Activated CD4-positive, alpha-beta T cell treated with anti-CD3 and anti-CD28 coated beads for 4 hours (primary cell): ENCODE data around the gene BCAP31.

Experiments used
- DNase-seq, 2 donors: peaks; one replicate each; pipeline ENCODE4 v3.0.0-alpha.2; 2020

BCAP31 gene

DNA sequence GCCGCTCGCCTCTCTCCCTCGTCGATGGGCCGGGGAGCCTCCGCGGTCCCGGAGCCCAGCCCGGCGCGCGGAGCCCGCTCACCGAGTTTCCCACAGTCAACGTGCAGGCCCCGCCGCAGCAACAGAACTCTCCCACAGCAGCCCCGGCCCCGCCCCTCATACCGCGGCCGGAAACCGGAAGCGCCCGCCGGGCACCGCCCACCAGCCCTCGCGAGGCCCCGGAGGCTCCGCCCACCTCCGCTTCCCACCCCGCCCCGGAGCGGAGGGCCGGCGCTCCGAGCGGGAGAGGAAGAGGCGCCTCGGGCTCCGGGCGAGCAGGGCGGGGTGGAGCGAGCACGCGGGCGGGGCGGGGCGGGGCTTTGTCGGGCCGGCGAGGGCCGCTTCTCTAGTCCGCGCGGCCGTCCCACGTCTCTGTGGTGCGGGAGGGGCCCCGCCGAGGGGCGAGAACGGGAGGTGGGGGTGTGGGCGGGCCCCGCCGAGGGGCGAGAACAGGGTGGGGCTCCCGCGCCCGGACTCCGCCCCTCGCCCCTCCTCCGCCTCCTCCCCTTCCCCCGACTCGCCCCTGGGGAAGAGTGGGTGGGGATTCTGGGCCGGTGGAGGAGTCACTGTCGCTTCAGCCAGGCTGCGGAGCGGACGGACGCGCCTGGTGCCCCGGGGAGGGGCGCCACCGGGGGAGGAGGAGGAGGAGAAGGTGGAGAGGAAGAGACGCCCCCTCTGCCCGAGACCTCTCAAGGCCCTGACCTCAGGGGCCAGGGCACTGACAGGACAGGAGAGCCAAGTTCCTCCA lies at the start of gene BCAP31, which contains the start of gene ABCD1:
TSS of gene BCAP31 (minus strand) at position 136 of the 787 bp plus-strand sequence. CDS start 1,143 bp downstream, outside the sequence.
TSS of gene ABCD1 (plus strand) at position 605 of the 787 bp plus-strand sequence. CDS start 411 bp downstream, outside the sequence.
- peak; percentile 84 to 87 for DNase-seq

DNA sequence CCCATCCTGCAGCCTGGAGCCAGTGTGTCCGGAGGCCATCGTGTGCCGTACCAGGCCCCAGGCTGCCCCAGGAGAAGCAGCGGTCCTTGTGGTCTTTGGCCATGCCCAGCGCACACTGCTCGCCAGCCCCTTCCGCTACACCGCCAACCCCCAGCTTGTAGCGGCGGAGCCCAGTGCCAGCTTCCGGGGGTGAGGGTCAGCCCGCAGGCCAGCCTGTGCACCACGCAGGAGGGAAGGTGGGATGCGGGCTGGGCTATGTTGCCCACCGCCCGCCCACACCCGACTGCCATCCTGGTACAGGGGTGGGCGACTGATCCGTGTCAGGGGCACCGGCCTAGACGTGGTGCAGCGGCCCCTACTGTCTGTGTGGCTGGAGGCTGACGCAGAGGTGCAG lies 49.0 kb upstream of the BCAP31 start:
- no peak for DNase-seq

DNA sequence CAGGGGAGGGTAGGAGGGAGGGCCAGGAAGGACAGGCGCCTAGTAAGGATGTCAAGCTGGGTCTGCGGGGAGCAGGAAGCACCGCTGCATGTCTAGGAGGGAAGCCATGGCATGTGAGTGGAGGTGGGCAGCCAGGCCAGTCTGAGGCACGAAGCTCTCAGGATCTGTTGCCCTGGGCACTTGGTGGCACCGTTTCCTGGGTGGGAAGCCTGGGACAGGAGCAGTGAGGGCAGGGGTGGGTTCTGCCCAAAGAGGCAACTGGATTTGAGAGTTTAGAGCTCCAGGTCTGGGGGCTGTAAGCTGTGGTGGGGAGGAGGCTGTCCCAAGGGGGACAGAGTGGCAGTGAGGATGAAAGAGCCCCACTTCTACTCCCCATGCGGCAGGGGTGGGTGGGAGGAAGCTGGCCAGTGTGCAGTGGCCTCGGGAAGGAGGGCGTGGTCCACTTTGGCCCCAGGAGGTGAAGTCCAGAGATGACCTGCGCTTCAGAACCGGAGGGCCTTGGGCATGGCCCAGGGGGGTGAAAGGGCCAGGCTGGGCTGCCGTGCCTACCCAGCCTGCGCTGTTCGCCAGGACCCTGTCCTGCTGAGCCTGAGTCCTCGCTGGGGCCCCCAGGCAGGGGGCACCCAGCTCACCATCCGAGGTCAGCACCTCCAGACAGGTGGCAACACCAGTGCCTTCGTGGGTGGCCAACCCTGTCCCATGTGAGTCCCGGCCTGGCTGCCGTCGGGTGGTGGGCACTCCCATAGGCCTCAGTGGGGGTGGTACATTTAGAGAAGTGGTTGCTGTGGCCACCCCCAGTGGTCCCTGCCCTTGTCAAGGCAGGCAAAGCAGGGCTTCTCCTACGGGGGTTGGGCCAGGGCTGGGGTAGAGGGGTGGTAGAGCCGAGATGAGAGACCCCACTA lies 48.4 kb upstream of the BCAP31 start:
- no peak for DNase-seq

DNA sequence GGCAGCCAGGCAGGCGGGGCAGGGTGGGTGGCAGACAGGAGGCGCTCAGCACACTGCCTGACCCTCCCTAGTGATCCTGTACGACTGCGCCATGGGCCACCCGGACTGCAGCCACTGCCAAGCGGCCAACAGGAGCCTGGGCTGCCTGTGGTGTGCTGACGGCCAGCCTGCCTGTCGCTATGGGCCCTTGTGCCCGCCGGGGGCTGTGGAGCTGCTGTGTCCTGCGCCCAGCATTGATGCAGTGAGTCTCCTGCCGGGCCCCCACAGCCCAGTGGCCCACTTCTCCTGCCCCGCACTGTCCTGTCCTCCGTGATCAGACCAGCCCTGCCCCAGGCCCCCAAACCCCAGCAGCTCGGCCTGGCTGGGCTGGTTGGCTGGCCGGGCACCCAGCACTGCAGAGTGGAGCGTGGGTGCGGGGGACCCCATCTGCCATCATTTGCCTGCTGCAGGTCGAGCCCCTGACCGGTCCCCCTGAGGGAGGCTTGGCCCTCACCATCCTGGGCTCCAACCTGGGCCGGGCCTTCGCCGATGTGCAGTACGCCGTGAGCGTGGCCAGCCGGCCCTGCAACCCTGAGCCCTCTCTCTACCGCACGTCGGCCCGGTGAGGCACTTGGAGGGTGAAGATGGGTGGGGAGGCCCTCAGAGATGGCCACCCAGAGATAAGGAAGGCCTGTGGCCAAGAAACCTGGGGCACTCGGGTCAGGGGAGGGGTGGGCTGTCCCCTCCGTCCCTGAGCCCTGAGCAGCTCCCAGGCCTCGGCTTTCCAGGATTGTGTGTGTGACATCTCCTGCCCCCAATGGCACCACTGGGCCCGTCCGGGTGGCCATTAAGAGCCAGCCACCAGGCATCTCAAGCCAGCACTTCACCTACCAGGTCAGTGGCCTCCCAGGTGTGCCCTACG lies 47.5 kb upstream of the BCAP31 start:
- no peak for DNase-seq

DNA sequence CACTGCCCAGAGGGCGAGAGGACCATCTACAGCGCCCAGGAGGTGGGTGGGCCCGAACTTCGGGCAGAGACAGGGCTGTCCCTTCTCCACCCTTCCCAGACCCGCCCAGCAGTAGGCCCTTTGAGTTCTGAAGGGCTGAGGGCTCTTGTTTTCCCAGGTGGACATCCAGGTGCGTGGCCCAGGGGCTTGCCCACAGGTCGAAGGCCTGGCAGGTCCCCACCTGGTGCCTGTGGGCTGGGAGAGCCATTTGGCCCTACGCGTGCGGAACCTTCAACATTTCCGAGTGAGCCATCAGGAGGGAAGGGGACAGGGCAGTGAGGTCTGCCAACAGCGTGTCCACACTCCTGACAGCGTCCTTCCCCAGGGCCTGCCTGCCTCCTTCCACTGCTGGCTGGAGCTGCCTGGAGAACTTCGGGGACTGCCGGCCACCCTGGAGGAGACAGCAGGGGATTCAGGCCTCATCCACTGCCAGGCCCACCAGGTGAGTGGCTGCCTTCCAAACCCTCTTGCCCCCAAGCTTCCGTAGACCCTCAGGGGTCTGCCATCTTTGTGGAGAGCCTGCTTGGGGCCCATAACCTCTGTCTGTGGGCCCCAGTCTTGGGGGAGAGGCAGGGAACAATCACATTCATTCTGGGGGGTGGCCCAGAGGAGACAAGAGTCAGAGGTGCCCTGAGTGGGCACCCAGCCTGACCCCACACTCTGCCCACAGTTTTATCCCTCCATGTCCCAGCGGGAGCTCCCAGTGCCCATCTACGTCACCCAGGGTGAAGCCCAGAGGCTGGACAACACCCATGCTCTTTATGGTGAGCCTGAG lies 46.6 kb upstream of the BCAP31 start:
- DNase-seq = no peak

DNA sequence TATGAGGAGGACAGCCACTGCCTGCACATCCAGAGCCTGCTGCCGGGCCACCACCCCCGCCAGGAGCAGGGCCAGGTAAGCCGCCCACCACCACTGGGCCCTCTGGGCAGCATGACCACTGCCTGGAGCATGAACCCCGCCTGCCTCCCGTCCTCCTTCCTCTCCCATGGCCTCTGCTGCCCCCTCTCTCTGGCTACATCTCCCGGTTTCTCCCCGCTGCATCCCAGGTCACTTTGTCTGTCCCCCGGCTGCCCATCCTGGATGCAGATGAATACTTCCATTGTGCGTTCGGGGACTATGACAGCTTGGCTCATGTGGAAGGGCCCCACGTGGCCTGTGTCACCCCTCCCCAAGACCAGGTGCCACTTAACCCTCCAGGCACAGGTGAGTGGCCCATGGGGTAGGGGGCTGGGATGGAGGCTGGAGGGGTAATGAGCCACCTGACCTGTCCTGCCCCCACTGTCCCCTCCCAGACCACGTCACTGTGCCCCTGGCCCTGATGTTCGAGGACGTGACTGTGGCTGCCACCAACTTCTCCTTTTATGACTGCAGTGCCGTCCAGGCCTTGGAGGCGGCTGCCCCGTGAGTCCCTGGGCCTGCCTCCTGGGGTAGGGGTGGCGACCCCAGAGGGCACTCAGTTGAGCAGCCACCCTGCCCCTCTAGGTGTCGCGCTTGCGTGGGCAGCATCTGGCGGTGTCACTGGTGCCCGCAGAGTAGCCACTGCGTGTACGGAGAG lies 45.8 kb upstream of the BCAP31 start:
- no peak for DNase-seq

DNA sequence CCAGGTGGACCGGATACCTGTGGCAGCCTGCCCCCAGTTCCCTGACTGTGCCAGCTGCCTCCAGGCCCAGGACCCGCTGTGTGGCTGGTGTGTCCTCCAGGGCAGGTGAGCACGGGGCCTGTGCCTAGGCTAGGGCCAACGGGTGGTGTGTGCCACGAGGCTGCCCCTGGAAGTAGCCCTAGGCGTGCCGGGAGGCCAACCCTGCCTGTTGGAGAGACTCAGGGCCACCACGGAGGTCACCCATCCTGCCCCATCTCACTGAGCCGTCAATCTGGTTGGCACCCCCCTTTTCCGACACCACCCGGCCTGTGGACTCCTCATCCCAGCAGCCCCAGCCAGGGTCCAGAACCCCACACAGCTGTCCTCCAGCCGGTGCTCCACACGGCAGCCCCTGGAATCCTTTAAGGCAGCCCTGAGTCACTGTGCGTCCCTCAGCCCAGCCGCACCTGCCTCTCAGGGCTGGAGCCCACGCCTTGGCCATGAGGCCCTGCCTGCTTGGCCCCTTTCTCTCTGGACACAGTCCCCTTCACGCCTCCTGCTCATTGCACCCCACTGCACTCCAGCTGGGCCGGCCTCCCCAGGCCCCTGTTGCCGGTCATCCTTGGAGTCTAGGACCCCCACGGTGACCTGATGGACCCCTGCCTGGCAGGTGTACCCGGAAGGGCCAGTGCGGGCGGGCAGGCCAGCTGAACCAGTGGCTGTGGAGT lies 45.1 kb upstream of the BCAP31 start:
- no peak for DNase-seq

DNA sequence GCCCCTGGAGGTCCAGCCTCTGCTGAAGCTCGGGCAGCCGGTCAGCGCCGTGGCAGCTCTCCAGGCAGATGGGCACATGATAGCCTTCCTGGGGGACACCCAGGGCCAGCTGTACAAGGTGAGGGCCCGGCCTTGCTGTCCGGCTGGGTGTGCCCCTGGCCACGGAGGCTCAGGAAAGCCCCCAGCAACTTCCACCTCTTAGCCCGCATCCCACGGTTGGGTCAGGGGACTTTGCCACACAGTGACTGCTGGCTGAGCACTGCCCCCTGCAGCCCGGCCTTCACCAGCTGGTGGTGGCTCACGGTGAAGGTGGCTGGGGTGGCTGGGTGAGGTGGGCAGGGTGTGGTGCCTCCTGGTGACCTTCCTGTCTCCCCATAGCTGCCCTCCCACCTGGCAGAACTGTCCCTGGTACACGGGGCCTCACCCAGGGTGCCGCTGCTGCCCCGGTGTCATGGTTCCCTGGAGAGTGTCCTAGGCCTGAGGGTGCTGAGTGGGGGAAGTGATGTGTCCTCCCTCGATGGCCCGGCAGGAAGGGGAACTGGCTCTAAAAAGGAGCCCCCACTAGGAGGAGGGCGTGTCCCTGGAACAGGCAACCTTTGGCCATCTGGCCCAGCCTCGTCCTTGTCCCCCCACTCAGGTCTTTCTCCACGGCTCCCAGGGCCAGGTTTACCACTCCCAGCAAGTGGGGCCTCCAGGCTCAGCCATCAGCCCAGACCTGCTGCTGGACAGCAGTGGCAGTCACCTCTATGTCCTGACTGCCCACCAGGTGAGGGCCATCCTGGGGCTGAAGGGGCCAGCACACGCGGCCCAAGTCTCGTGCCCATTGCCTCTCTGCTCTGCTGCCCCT lies 44.3 kb upstream of the BCAP31 start:
- DNase-seq = no peak

DNA sequence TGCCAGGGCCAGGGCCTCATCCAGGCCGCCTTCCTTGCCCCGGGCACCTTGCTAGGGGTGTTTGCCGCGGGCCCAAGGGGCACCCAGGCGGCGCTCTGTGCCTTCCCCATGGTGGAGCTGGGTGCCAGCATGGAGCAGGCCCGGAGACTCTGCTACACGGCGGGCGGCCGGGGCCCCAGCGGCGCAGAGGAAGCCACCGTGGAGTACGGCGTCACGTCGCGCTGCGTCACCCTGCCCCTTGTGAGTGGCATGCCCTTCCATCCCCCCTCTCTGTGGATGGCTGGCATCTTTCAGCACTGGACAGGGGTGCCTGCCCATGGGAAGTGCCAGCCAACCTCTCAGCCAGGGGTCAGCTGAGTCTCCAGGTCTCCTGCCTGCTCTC lies 43.5 kb upstream of the BCAP31 start:
- DNase-seq = no peak

DNA sequence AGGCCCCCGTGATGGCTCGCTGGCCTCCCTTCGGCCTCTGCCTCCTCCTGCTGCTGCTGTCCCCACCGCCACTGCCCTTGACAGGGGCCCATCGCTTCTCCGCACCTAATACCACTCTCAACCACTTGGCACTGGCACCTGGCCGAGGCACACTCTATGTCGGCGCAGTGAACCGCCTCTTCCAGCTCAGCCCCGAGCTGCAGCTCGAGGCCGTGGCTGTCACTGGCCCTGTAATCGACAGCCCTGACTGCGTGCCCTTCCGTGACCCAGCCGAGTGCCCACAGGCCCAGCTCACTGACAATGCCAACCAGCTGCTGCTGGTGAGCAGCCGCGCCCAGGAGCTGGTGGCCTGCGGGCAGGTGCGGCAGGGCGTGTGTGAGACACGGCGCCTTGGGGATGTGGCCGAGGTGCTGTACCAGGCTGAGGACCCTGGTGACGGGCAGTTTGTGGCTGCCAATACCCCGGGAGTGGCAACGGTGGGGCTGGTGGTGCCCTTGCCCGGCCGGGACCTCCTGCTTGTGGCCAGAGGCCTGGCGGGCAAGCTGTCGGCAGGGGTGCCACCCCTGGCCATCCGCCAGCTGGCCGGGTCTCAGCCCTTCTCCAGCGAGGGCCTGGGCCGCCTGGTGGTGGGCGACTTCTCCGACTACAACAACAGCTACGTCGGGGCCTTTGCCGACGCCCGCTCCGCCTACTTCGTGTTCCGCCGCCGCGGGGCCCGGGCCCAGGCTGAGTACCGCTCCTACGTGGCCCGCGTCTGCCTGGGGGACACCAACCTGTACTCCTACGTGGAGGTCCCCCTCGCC lies 42.9 kb upstream of the BCAP31 start:
- no peak for DNase-seq

DNA sequence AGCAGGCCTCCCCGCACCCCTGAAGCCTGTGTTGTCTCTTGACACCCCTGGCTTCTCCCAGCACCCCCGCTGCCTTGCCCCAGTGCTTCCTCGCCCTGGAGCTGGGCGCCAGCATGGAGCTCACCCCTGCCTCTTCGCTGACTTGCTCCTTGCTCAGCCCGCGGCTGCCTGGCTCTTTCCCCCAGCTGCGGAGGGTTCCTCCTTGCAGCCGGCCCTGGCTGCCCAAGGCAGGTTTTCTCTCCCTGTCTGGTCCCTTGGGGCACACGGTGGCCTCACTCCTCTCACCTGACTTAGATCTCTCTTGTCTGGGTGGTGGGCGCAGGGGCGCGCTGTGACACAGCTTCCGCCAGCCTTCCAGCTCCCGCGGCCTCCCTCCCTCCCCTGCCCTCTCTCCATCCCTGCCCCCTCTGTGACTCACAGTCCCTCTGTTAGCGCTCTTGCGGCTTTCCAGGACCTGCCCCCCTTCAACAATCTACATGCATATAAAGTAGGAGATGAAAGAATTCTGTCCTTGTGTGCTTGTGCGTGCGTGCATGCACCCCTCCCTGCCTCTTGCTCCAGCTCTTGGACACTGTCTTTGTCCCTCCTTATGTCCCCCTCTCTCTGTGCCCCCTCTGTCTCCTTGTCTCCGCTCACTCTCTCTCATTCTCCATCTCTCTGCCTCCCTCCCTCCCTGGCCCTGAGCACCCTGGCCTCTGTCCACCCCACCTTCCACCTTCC lies 42.1 kb upstream of the BCAP31 start:
- DNase-seq = peak in 1 of 2 donors; percentile 23

DNA sequence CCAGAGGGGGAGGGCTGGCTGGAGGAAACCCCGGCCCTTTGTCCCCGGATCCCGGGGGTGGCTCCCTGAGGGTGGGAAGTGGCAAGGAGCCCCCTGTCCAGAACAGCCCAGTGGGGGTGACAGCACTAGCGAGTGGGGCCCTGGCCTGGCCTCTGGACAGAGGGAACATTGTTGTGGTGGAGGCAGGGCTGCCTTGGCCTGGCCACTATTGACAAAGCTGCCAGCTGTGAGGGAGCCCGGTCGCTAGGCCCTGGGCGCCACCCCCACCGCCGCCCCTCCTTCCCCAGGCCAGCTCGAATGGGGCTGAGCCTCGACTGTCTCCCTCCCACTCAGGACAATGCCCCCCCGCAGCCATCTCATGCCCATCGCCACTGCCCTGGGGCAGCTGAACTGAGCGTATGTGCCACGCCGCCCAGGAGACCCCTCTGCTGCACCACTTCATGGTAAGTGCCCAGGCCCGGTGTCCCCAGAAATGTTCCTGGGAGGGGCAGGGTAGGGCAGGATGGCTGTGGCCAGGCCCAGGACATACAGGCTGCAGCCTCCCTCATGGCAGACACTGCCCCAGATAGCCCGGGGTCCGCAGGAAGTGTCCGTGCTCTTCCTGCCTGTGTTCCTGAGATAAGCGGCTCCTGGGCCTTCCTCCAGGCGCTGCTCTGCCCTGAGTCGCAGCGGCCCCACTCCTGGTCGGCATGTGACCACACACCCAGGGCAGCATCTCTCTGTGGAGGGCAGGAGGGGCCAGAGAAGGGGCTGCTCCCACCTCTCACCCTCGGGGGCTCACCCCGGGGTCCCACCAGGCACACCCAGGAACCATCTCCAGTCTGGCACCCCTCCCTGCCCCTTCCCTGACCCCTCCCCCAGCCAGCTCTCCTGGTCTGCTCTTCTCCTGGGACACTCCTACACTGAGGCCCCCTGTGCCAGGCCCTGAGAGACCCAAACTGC lies 41.2 kb upstream of the BCAP31 start:
- no peak for DNase-seq

DNA sequence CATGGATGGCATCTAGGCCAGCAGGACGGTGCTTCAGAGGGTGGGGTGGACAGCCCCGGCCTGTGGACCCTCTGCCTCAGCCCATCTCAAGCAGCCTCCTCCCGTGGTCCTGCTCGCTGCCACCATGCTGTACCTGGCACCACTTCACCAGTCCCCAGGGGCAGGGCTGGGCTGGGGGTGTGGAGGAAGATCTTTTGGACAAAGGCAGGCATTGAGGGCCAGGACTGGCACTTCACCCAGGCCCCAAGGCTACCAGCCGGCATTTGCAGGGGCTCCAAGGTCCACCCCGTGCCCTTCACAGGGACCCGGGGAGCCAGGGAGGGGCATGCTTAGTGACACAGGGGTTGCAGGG lies 40.6 kb upstream of the BCAP31 start:
- DNase-seq = no peak

DNA sequence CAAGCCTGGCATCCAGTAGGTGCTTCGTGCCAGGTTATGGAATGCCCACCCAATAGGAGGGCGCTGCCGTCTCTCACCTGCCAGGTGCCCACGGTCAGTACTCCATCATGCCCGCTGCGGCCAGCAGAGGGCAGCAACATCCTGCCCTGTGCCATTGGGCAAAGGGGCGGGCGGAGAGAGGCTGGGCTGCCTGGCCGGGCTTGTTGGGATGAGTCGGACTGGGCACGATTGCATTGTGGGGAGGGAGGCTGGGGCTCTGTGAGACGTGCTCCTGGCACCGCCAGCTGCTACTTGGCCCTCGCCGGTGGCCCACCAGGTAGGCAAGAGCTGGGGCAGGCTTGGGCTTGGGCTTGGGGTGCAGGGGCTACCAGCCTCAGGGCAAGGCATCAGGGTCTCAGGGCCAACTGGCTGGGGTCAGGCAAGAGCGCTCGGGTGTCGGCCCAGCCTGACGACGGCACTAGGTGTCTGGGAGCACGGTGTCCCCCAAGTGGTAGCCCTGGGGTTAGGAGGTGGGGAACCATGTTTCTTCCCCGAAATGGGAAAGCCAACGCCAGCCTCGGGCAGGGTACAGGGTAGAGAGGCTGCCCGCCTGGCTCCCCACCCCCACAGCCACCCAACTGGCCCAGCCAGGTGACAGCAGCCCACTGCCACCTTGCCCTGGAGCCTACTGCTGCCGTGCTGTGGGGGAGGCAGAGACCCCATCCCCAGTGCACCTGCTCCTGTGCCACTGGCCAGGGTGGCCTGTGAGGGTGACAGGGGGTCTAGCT lies 40.0 kb upstream of the BCAP31 start, which contains the start of gene PLXNB3:
TSS of gene PLXNB3 (plus strand) at position 261 of the 767 bp plus-strand sequence. CDS start 1,287 bp downstream, outside the sequence.
- peak; percentile 66 to 79 for DNase-seq

DNA sequence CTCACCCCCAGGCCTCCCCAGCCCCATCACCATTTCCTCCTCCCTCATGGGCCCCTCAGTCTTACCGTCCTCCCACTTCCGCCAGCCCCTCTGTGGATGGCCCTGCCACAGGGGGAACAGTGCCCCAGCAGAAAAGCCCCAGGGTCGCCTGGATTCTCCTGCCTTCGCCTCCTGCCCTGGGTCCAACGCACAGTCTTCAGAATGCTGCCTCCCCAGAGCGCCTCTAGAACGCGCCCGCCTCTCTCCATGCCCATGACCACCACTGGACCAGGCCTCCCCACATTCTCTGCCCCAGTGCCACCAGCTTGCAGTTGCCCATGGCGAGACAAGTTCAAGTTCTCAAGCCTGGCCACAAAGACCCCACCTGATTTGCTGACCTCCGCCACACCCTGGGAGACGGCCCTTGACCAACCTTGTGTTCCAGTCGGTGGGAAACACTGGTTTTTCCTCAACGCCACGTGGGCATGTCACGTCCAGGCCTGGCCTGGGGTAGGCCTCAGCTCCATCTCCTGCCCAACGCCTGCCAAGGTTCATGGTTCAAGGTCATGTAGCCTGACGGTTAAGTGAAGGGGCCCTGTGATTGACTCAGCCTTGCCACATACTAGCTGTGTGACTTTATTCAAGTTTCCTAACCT lies 39.2 kb upstream of the BCAP31 start:
- DNase-seq = no peak
